Neural progenitor cell (in vitro differentiated cells): ENCODE data around the gene UCHL5.

Experiments used
- CTCF ChIP-seq: fragments of 200-600 bp; sonication (generic); IDR thresholded peaks from 2 replicates; pipeline ENCODE4 v1.5.1; 2017; ENCODE audit warnings: antibody characterized with exemption, mild to moderate bottlenecking
- EZH2 ChIP-seq: fragments of 200-600 bp; sonication (generic); IDR thresholded peaks from 2 replicates; pipeline ENCODE4 v1.6.1; 2017; ENCODE audit warnings: antibody characterized with exemption, mild to moderate bottlenecking, moderate library complexity

GRCh38 chr1:192973988-192974387, 85.2 kb downstream of the UCHL5 start:
- TF ChIP-seq CTCF (no peak), EZH2 (no peak)
